ENCODE results near the gene ERCC6L. TPM values are rescaled to one million over a fixed set of nuclear protein-coding genes. Genes with fewer than 3 reads are reported as not detected.
A peak's percentile ranks its signal among the peaks of the same experiment; 100 is the strongest.

ERCC6L gene
- polyA plus RNA-seq, 3 donors: 0.04 to 0.24 (median 0.05) TPM

GRCh38 chrX:72169008-72169728, 69.7 kb downstream of the ERCC6L start:
- WGBS (ENCODE audit: insufficient coverage): no CpG with 5 or more reads among the region's 6 CpGs
- Mint-ChIP-seq H3K27ac (peak overlapping the region in 2 of 7 donors; percentile 31 to 79), H3K4me3 (peak overlapping the region; percentile 66 to 79), H3K4me1 (no peaks in the 10 kb centered on the region), H3K27me3 (ENCODE audit: low read depth in 3 of 3) (peaks cover under 1 to 19% (median 3%) of the 10 kb centered on the region in 3 donors), H3K9me3 (peaks cover 0 to 4% (median 0%) of the 10 kb centered on the region in 7 donors), H3K36me3 (no peaks in the 10 kb centered on the region)
- peak; percentile 39 to 60 (median 57) for DNase-seq
- Histone ChIP-seq H3K36me3 (replicated peaks in 1 of 2; ENCODE audit: control insufficient read depth in 1 of 2, insufficient read depth in 2 of 2, low read length in 2 of 2) (no peaks in the 10 kb centered on the region), H3K27me3 (ENCODE audit: control insufficient read depth in 2 of 2, insufficient read depth in 2 of 2, low read length in 2 of 2) (no peaks in the 10 kb centered on the region), H3K27ac (ENCODE audit: low read depth in 1 of 2, low read length in 2 of 2) (peak overlapping the region in 1 of 2 donors; percentile 36), H3K79me2 (ENCODE audit: insufficient read depth, low read length) (no peaks in the 10 kb centered on the region), H3K4me1 (ENCODE audit: control insufficient read depth in 1 of 2, insufficient read depth in 2 of 2, low read length in 2 of 2) (no peaks in the 10 kb centered on the region), H3K4me3 (replicated peaks in 1 of 3; ENCODE audit: low read depth in 2 of 3, low read length in 3 of 3) (peak overlapping the region; percentile 18 to 64 (median 43)), H3K9ac (ENCODE audit: insufficient read depth, low read length, poor library complexity, severe bottlenecking) (no peak overlapping the region), H4K20me1 (ENCODE audit: insufficient read depth, low read length) (no peaks in the 10 kb centered on the region), H2AFZ (ENCODE audit: insufficient read depth, low read depth, low read length, poor library complexity, severe bottlenecking) (no peak overlapping the region), H3K9me3 (replicated peaks in 1 of 2; ENCODE audit: control insufficient read depth in 1 of 2, insufficient read depth in 1 of 2, low read length in 2 of 2) (no peaks in the 10 kb centered on the region), H3K4me2 (replicated peaks; ENCODE audit: extremely low read depth, low read length, poor library complexity, severe bottlenecking) (peak overlapping the region; percentile 36)
- intact Hi-C loops (cut with micrococcal nuclease): no loop called here
- TF ChIP-seq CTCF (IDR thresholded peaks at IDR 0.05): no peak

GRCh38 chrX:72165551-72165950, 73.3 kb downstream of the ERCC6L start:
- Histone ChIP-seq H3K27me3 (ENCODE audit: control insufficient read depth in 2 of 2, insufficient read depth in 2 of 2, low read length in 2 of 2) (no peaks in the 10 kb centered on the region), H2AFZ (ENCODE audit: insufficient read depth, low read depth, low read length, poor library complexity, severe bottlenecking) (no peak overlapping the region), H3K36me3 (replicated peaks in 1 of 2; ENCODE audit: control insufficient read depth in 1 of 2, insufficient read depth in 2 of 2, low read length in 2 of 2) (no peaks in the 10 kb centered on the region), H4K20me1 (ENCODE audit: insufficient read depth, low read length) (no peaks in the 10 kb centered on the region), H3K4me1 (ENCODE audit: control insufficient read depth in 1 of 2, insufficient read depth in 2 of 2, low read length in 2 of 2) (no peaks in the 10 kb centered on the region), H3K27ac (ENCODE audit: low read depth in 1 of 2, low read length in 2 of 2) (no peak overlapping the region), H3K4me3 (replicated peaks in 1 of 3; ENCODE audit: low read depth in 2 of 3, low read length in 3 of 3) (no peak overlapping the region), H3K79me2 (ENCODE audit: insufficient read depth, low read length) (no peaks in the 10 kb centered on the region), H3K9ac (ENCODE audit: insufficient read depth, low read length, poor library complexity, severe bottlenecking) (no peak overlapping the region), H3K4me2 (replicated peaks; ENCODE audit: extremely low read depth, low read length, poor library complexity, severe bottlenecking) (no peak overlapping the region), H3K9me3 (replicated peaks in 1 of 2; ENCODE audit: control insufficient read depth in 1 of 2, insufficient read depth in 1 of 2, low read length in 2 of 2) (no peaks in the 10 kb centered on the region)
- Mint-ChIP-seq H3K27me3 (ENCODE audit: low read depth in 3 of 3) (peaks cover 1 to 25% (median 2%) of the 10 kb centered on the region in 3 donors), H3K27ac (no peak overlapping the region), H3K4me3 (no peak overlapping the region), H3K36me3 (no peaks in the 10 kb centered on the region), H3K9me3 (peaks cover 0 to 4% (median 0%) of the 10 kb centered on the region in 7 donors), H3K4me1 (no peaks in the 10 kb centered on the region)
- no CpG with 5 or more reads among the region's 4 CpGs for WGBS (ENCODE audit: insufficient coverage)
- intact Hi-C loops (cut with micrococcal nuclease): no loop called here
- no peak for DNase-seq
- TF ChIP-seq CTCF (IDR thresholded peaks at IDR 0.05): no peak

Data from CD14-positive monocyte (primary cell).